Glomerular visceral epithelial cell (primary cell): ENCODE data around the gene VSIG10.
"Not testable (repeated sequence)": the region's sequence is repeated elsewhere in the genome, so short reads cannot be mapped to it uniquely, and the experiment has no call there.

Experiments
- DNase-seq: peaks from one replicate; pipeline ENCODE4 v3.0.0-alpha.2; 2016; ENCODE audit errors: extremely low spot score

Gene VSIG10

DNA sequence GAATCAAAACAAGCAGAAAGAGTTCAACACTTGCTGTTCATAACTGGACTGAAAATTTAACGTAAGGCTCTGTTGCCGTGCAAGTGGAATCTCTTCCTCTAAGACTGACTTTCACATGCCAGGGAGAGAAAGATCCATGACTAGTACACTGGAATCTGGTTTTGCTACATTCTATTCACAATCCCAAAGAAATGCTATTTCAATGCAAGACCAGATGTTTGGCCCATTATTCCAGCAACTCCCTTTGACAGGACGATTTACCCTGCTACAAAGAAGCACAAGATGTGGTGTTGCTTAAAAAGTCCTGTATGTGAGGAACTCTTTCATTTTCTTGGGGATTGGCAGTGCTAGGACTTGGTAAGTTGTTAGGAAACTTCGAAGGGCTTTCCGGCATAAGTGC is 69.9 kb downstream of the VSIG10 start:
- DNase-seq: no peak

- no peak for DNase-seq
These were observed 70.5 kb downstream of the VSIG10 start for GRCh38 chr12:118033323-118033722.

GRCh38 chr12:118032188-118032587 is 71.6 kb downstream of the VSIG10 start:
- no peak for DNase-seq

GRCh38 chr12:118029166-118029565 is 74.6 kb downstream of the VSIG10 start:
- DNase-seq: no peak

GRCh38 chr12:118025168-118025567 is 78.6 kb downstream of the VSIG10 start:
- DNase-seq: no peak

DNA sequence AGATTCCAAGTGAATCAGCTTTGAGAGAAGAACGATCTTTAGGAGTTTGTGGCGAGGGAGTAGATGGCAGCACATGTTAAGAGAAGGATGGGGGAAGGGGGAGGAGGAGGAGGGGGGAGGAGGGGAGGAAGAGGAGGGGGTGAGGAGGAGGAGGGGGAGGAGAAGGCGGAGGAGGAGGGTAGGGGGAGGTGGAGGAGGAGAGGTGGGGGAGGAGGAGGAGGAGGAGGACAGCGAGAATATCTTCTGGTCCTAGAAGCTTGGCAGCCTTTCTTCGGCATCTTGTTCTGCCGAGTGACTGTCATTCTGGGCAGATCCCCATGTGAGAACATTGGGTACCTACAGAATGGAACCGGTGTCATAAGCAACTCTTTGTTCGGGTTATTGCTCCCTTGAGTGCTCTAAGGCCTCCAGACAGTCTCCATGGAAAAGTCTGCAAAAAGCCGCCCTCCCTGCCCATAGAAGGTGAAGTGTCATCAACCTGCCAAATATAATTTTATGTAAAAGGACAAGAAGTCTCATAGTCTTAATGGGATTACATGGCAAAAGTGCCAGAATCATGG is 80.4 kb downstream of the VSIG10 start:
- no peak for DNase-seq

DNA sequence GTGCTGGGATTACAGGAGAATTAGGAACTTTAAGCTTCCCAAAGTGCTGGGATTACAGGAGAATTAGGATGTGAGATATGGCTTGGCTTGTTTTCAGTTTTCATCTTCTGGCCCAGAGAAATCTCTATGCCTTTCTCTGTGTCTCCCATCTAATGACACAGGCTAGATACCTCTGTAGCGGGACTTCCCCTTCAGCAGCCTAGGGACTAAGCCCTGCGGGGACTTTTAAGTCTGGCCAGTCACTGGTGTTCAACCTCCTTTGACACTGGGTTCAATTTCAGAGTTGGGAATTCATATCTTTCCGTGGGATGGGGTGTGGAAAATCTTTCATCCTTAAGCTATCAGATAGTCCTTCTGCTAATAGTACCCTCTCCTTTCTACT is 81.1 kb downstream of the VSIG10 start:
- no peak for DNase-seq

GRCh38 chr12:118022097-118022727 is 81.6 kb downstream of the VSIG10 start:
- DNase-seq: not testable (repeated sequence)

GRCh38 chr12:118020036-118020435 is 83.8 kb downstream of the VSIG10 start:
- DNase-seq: no peak

DNA sequence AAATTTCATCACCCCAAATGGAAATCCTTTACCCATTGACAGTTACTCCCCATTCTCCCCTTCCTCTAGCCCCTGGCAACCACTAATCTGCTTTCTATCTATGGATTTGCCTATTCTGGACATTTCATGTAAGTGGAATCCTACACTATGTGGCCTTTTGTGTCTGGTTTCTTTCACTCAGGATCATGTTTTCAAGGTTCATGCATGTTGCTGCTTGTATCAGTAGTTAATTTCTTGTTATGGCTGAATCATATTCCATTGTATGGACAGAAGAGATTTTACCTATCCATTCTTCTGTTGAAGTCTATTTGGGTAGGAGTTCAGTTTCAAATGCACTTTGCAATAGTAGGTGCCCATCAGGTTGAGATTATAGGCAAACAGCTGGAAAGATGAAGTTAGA is 85.9 kb downstream of the VSIG10 start:
- no peak for DNase-seq

DNA sequence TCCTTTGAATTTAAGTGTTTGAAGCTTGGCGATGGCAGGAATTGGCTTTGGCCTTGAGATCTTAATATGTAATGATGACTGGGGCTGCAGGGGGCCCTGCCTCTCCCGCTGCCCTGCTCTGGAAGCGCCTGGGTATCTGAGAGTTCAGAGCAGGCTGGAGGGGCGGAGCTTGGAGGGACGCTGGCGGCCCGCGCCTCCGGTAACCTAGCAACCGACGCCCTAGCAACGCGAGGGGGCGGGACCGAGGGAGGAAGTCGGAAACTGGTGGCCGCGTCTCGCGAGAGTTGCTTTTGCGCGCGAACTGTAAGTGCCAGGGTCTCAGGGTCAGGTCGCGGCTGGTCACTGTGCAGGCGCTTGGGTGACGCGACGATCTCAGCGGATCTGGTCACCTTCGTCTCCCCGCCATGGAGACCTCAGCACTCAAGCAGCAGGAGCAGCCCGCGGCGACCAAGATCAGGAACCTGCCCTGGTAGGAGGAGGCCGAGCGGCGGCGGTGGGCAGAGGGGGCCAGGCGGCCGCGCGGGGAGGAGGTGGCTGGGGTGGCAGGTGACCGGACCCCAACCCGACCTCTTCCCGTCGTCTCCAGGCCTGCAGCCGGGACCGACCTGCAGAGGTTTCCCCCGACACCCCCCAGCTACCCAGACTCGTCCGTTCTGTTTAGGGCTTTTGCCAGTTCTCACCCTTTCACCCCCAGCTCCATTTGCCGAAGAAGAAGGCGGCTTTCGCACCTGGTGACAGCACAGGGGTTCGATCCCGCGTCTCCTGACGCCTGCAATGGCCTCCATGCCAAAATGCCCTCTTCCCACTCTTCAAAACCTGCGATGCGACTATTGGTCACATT is 87.2 kb downstream of the VSIG10 start, which contains the start of gene RFC5:
Gene RFC5 (plus strand): TSS at position 280 of the 841 bp plus-strand sequence. CDS start 125 bp downstream, at position 405.
- peak; percentile 97 for DNase-seq

GRCh38 chr12:118015944-118016343 is 87.9 kb downstream of the VSIG10 start:
- DNase-seq: no peak

DNA sequence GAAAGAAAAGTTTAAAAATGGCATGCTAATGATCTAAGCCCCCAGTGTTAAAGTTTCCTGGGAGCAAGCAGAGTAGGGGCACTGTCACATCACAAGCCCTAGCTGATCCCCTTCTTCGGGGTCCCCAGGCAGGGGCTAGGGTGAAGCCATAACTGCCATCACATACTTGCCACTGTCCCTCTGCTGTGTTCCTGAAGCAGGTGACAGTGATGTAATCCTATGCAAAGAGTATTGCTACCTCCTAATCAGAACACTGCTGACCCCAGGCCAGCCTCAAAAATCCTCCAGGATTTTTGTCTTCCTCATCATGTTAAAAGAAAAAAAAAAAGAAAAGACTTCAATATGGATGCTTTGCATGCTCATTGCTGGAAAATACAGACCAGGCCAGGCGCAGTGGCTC is 88.5 kb downstream of the VSIG10 start:
- DNase-seq: no peak
